Spleen (tissue), 11 donors: ENCODE results near the gene KDR. TPM values are rescaled to one million over a fixed set of nuclear protein-coding genes. Genes with fewer than 3 reads are reported as not detected.

Experiments used
- DNase-seq: peaks from one replicate; pipeline ENCODE4 v3.0.0-alpha.2; 2020
- H3K27ac ChIP-seq, 8 donors: fragments of 200-600 bp; sonication (generic) in 7 of 8; 1 replicate in 4 of 8; 2 replicates in 4 of 8; pipeline versions ENCODE4 v1.5.0 to v1.8.0; 2016 to 2021; ENCODE audit warnings: inconsistent platforms in 4 of 8, mild to moderate bottlenecking in 4 of 8, moderate library complexity in 1 of 8
- H3K27me3 ChIP-seq, 7 donors: fragments of 200-600 bp; sonication (generic) in 6 of 7; replicated peaks in 1 of 7; 1 replicate in 4 of 7; 2 replicates in 3 of 7; pipeline versions ENCODE4 v1.5.0 to v1.8.0; 2016 to 2021; ENCODE audit warnings: inconsistent platforms in 3 of 7, mild to moderate bottlenecking in 1 of 7
- H3K36me3 ChIP-seq, 6 donors: fragments of 200-600 bp; sonication (generic) in 5 of 6; 1 replicate in 4 of 6; 2 replicates in 2 of 6; pipeline versions ENCODE4 v1.5.0 to v1.8.0; 2016 to 2021; ENCODE audit warnings: inconsistent platforms in 2 of 6
- H3K4me1 ChIP-seq, 6 donors: fragments of 200-600 bp; sonication (generic) in 5 of 6; 1 replicate in 3 of 6; 2 replicates in 3 of 6; pipeline versions ENCODE4 v1.5.0 to v1.8.0; 2016 to 2021; ENCODE audit warnings: inconsistent platforms in 3 of 6
- H3K4me3 ChIP-seq, 8 donors: fragments of 200-600 bp; sonication (generic) in 7 of 8; 1 replicate in 4 of 8; 2 replicates in 4 of 8; pipeline versions ENCODE4 v1.5.0 to v1.8.0; 2016 to 2021; ENCODE audit warnings: inconsistent platforms in 4 of 8, mild to moderate bottlenecking in 4 of 8, moderate library complexity in 2 of 8
- H3K9me3 ChIP-seq, 8 donors: fragments of 200-600 bp; sonication (generic) in 7 of 8; 1 replicate in 4 of 8; 2 replicates in 4 of 8; pipeline versions ENCODE4 v1.5.0 to v1.8.0; 2016 to 2021; ENCODE audit warnings: inconsistent platforms in 4 of 8
- POLR2A ChIP-seq, 3 donors: fragments of 450-650 bp; IDR thresholded peaks; one replicate each; pipeline ENCODE4 v1.5.1; 2017; ENCODE audit warnings: antibody characterized with exemption in 3 of 3, mild to moderate bottlenecking in 1 of 3
- POLR2AphosphoS5 ChIP-seq, 3 donors: sonication (generic); formaldehyde crosslinking; IDR thresholded peaks; one replicate each; pipeline ENCODE4 v1.5.1; 2017; ENCODE audit warnings: antibody characterized with exemption in 3 of 3
- WGBS, 5 donors: extraction: QIAGEN DNeasy Blood & Tissue Kit in 3 of 5; methylation state at CpG; one replicate each; pipeline versions ENCODE4 v1.1.5 to v1.1.7; 2013 to 2018; 5-methylcytosine and 5-hydroxymethylcytosine counted together
- intact Hi-C: fragments of 100-400 bp; cut with DNase I; formaldehyde crosslinking; loops from one replicate; pipeline ENCODE4 v1.15.0; 2023; ENCODE audit warnings: low total_unique reads
- polyA plus RNA-seq, 3 donors: library from polyadenylated mRNA; stranded (reverse); fragments of 200-250 nt; gene quantifications; one replicate each; pipeline ENCODE4 v1.2.1, GENCODE V29; 2013
- total RNA-seq, 7 donors: library from RNA; depleted of rRNA in 3 of 7; stranded (reverse); fragments of >200 nt in 3 of 7; fragmentation: NEBNext Ultra II Directional in 4 of 7; extraction: Animal tissue kit (Norgen Biotek cat#: 25700) in 4 of 7; gene quantifications; one replicate each; pipeline versions ENCODE4 v1.1.0 to v1.2.1, GENCODE V29; 2016 to 2021
- TF ChIP-seq, protein P1 (sequence below), 11 experiments: fragments of 200-600 bp in 7 of 11; fragments of 450-650 bp in 4 of 11; sonication (generic) in 4 of 11; IDR thresholded peaks in 8 of 11; conservative IDR thresholded peaks in 3 of 11; 1 replicate in 7 of 11; 2 replicates in 4 of 11; pipeline versions ENCODE4 v1.4.0 to v1.8.0; 2016 to 2021; ENCODE audit warnings: antibody characterized with exemption in 11 of 11, inconsistent platforms in 4 of 11, mild to moderate bottlenecking in 1 of 11
- donor health status: healthy with polysubstance abuse.
- donor health status: DM: no; HTN: no; CAD: no; lungs with moderate emphysema.
- donor health status: DM: no; HTN: no; CAD: no.
- donor health status: Bipolar disorder and iron deficiency.
- donor health status: healthy.
- donor health status: DM: no; HTN: no; CAD: no.
- donor health status: DM: yes; HTN: yes; CAD: no.

Gene KDR
- total and polyA plus RNA-seq, 10 donors: 1.2 to 25.0 (median 19.0) TPM

DNA sequence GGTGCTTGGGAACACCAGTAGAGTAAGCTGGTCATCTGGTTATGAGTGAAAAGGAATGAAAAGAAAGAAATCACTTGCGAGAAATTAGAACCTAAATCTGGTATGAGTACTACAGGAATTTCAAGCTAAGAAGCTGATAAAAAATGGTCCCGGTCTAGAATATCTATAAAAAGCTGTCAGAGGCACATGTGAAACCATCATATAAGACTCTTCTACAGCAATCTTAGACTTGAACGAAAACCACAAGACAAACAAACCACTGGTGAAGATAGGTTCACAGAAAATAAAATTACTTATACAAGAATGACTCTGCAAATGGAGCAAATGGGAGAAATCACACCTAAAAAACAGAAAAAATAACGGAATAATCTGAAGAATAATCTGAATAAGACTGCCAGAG is 69.9 kb downstream of the KDR start:
- H3K27ac ChIP-seq: no peak overlapping the region
- H3K9me3 ChIP-seq: peaks cover 0 to 7% (median 5%) of the 10 kb centered on the region in 8 donors
- no peak for TF ChIP-seq POLR2A (IDR thresholded peaks at IDR 0.05)
- TF ChIP-seq, protein P1, sequence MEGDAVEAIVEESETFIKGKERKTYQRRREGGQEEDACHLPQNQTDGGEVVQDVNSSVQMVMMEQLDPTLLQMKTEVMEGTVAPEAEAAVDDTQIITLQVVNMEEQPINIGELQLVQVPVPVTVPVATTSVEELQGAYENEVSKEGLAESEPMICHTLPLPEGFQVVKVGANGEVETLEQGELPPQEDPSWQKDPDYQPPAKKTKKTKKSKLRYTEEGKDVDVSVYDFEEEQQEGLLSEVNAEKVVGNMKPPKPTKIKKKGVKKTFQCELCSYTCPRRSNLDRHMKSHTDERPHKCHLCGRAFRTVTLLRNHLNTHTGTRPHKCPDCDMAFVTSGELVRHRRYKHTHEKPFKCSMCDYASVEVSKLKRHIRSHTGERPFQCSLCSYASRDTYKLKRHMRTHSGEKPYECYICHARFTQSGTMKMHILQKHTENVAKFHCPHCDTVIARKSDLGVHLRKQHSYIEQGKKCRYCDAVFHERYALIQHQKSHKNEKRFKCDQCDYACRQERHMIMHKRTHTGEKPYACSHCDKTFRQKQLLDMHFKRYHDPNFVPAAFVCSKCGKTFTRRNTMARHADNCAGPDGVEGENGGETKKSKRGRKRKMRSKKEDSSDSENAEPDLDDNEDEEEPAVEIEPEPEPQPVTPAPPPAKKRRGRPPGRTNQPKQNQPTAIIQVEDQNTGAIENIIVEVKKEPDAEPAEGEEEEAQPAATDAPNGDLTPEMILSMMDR (IDR thresholded peaks at IDR 0.05 in 8 of 11, conservative IDR thresholded peaks at IDR 0.05 in 3 of 11): no peak
- TF ChIP-seq POLR2AphosphoS5 (IDR thresholded peaks at IDR 0.05): no peak
- intact Hi-C loops: no loop called here
- H3K27me3 ChIP-seq: no peaks in the 10 kb centered on the region
- H3K36me3 ChIP-seq: no peaks in the 10 kb centered on the region
- WGBS, 5 donors: 74 to 86% (median 82%) methylated on average over 4 of the region's 4 CpGs
- H3K4me1 ChIP-seq: no peaks in the 10 kb centered on the region
- no peak for DNase-seq
- H3K4me3 ChIP-seq: no peak overlapping the region

DNA sequence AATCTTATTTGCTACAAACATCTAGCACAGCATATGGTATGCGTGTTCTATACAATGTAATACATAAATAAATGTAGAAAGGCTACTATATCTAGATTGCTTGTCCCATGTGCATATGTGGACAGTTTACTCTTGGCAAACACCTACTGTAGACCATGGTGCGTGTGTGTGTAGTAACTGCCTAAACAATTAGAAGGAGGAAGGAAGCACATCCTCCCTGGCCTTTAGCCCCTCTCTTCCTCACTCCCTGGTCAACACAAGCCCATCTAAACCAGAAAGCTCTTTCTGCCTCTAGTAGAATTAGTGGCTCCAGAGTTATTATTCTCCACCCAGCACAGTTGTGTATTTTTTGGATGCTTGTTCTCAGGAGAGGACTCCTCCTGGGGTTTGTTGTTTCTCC is 73.9 kb downstream of the KDR start:
- no peak for DNase-seq
- Histone ChIP-seq H3K9me3 (peaks cover 0 to 26% (median 13%) of the 10 kb centered on the region in 8 donors), H3K36me3 (no peaks in the 10 kb centered on the region), H3K4me1 (no peaks in the 10 kb centered on the region), H3K4me3 (no peak overlapping the region), H3K27me3 (no peaks in the 10 kb centered on the region), H3K27ac (no peak overlapping the region)
- WGBS, 5 donors: 63 to 91% (median 71%) methylated on average over 2 of the region's 2 CpGs
- TF ChIP-seq POLR2AphosphoS5 (IDR thresholded peaks at IDR 0.05): peak in 1 of 3 donors; percentile 16
- TF ChIP-seq, protein P1 (IDR thresholded peaks at IDR 0.05 in 8 of 11, conservative IDR thresholded peaks at IDR 0.05 in 3 of 11): no peak
- intact Hi-C loops: no loop called here

DNA sequence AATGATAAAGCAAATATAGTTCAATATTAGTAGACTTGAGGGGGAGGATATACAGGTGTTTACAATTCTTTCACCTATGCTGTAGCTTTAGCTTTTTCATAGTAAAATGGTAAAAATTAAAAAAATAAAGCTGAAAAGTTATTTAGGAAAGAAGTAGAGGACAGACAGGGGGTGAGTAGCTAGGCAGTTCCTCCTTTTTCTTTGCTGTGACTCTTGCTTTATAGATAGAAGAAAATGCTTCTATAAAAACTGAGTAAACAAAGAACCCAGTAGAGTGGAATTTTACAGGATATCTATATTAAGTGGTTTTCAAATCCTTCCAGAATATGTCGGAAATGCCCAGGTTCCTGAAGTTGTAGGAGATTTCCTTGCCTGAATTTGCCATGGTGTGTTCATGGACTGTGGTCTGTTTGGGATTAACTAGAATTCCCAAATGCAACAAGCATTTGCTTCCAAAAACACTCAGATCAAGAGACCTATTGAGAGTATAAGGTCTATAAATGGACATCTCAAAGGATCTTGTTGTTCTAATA is 74.9 kb downstream of the KDR start:
- Histone ChIP-seq H3K27ac (no peak overlapping the region), H3K27me3 (no peaks in the 10 kb centered on the region), H3K4me1 (no peaks in the 10 kb centered on the region), H3K9me3 (peaks cover 0 to 25% (median 11%) of the 10 kb centered on the region in 8 donors), H3K36me3 (no peaks in the 10 kb centered on the region), H3K4me3 (no peak overlapping the region)
- intact Hi-C loops: no loop called here
- 69 to 83% (median 74%) methylated on average over 1 of the region's 1 CpG for WGBS, 5 donors
- TF ChIP-seq POLR2AphosphoS5 (IDR thresholded peaks at IDR 0.05) (no peak), POLR2A (IDR thresholded peaks at IDR 0.05) (no peak)
- TF ChIP-seq, protein P1 (IDR thresholded peaks at IDR 0.05 in 8 of 11, conservative IDR thresholded peaks at IDR 0.05 in 3 of 11): no peak
- DNase-seq: no peak

DNA sequence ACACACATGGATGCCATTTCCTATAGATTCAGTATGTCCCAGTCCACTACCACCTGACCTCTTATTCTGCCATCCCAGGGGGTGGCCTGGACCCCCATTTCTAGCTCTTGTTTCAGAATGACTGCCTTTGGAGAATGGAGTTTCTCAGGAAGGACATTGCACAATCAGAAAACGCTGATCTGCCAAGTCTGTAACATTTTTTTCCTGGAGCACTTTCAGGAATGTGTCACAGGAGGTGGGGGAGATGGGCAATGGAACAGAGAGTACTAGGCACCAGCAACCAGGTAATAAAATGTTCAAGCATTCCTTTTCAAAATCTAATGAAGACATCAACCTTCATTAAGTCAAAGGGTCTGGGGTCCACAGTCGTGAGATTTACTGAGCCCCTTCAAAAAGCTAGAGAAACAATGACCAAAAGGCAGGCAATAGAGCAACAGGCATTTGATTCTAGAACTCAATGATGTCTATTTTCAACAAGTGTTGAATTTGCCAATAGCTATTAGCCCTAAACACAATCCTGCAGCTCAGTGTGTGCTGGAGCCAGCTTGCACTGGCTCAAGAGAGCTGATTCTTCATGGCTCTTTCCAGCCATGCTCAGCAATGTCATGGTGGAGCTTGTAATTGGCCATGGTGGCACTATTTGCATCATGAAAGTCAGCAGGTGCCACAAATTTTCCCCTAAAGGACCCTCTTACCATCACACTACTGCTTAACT is 87.1 kb downstream of the KDR start:
- no peaks in the 10 kb centered on the region for H3K4me1 ChIP-seq
- WGBS, 5 donors: 34 to 47% (median 44%) methylated on average over 2 of the region's 2 CpGs
- H3K27me3 ChIP-seq: no peaks in the 10 kb centered on the region
- no peak for DNase-seq
- intact Hi-C loops: no loop called here
- no peaks in the 10 kb centered on the region for H3K36me3 ChIP-seq
- no peak overlapping the region for H3K27ac ChIP-seq
- TF ChIP-seq, protein P1 (IDR thresholded peaks at IDR 0.05 in 8 of 11, conservative IDR thresholded peaks at IDR 0.05 in 3 of 11): no peak
- TF ChIP-seq POLR2AphosphoS5 (IDR thresholded peaks at IDR 0.05) (no peak), POLR2A (IDR thresholded peaks at IDR 0.05) (no peak)
- no peak overlapping the region for H3K4me3 ChIP-seq
- peaks cover 0 to 19% (median 7%) of the 10 kb centered on the region in 8 donors for H3K9me3 ChIP-seq
